Neural progenitor cell (in vitro differentiated cells): Measurements from ENCODE around the gene SEMA6A. TPM values are rescaled to one million over a fixed set of nuclear protein-coding genes. Genes with fewer than 3 reads are reported as not detected.

Experiments used
- DNase-seq: peaks from one replicate; pipeline ENCODE4 v3.0.0-alpha.2; 2016; ENCODE audit warnings: low spot score
- H2AFZ ChIP-seq: fragments of 200-600 bp; sonication (generic); replicated peaks from 2 replicates; pipeline ENCODE4 v1.6.1; 2016; ENCODE audit warnings: antibody characterized with exemption
- H3F3A ChIP-seq: fragments of 200-600 bp; sonication (generic); 2 replicates; pipeline ENCODE4 v1.6.1; 2016; ENCODE audit warnings: antibody characterized with exemption, low read depth
- H3K27ac ChIP-seq: fragments of 200-600 bp; sonication (generic); 2 replicates; pipeline ENCODE4 v1.5.1; 2016; ENCODE audit warnings: mild to moderate bottlenecking
- H3K27me3 ChIP-seq: fragments of 200-600 bp; sonication (generic); 2 replicates; pipeline ENCODE4 v1.6.1; 2016; ENCODE audit warnings: mild to moderate bottlenecking, moderate library complexity
- H3K36me3 ChIP-seq: fragments of 200-600 bp; sonication (generic); 2 replicates; pipeline ENCODE4 v1.5.1; 2016
- H3K4me1 ChIP-seq: fragments of 200-600 bp; sonication (generic); 2 replicates; pipeline ENCODE4 v1.6.1; 2016; ENCODE audit warnings: mixed run types
- H3K4me2 ChIP-seq: fragments of 200-600 bp; sonication (generic); 2 replicates; pipeline ENCODE4 v1.6.1; 2016
- H3K4me3 ChIP-seq: fragments of 200-600 bp; sonication (generic); 2 replicates; pipeline ENCODE4 v1.5.1; 2016
- H3K79me2 ChIP-seq: fragments of 200-600 bp; sonication (generic); 2 replicates; pipeline ENCODE4 v1.6.1; 2016; ENCODE audit warnings: low read depth
- H3K9ac ChIP-seq: fragments of 200-600 bp; sonication (generic); 2 replicates; pipeline ENCODE4 v1.6.1; 2016
- H3K9me3 ChIP-seq: fragments of 200-600 bp; sonication (generic); 2 replicates; pipeline ENCODE4 v1.5.1; 2016; ENCODE audit warnings: low read depth
- H4K20me1 ChIP-seq: fragments of 200-600 bp; sonication (generic); 2 replicates; pipeline ENCODE4 v1.6.1; 2016; ENCODE audit warnings: low read depth
- H3K27ac Mint-ChIP-seq: 3 replicates; pipeline ENCODE4 v1.8.0; 2021; ENCODE audit warnings: mixed read lengths
- H3K27me3 Mint-ChIP-seq: 2 replicates; pipeline ENCODE4 v1.8.0; 2022; ENCODE audit warnings: low read depth, mild to moderate bottlenecking, inconsistent platforms, moderate library complexity, mixed read lengths; ENCODE audit not compliant: insufficient read depth
- H3K36me3 Mint-ChIP-seq: 3 replicates; pipeline ENCODE4 v1.8.0; 2021; ENCODE audit warnings: mixed read lengths
- H3K4me1 Mint-ChIP-seq: 3 replicates; pipeline ENCODE4 v1.8.0; 2021; ENCODE audit warnings: mixed read lengths
- H3K4me3 Mint-ChIP-seq: 3 replicates; pipeline ENCODE4 v1.8.0; 2021; ENCODE audit warnings: mild to moderate bottlenecking, moderate library complexity, mixed read lengths
- H3K9me3 Mint-ChIP-seq: 3 replicates; pipeline ENCODE4 v1.8.0; 2020; ENCODE audit warnings: mixed read lengths
- EZH2 ChIP-seq: fragments of 200-600 bp; sonication (generic); IDR thresholded peaks from 2 replicates; pipeline ENCODE4 v1.6.1; 2017; ENCODE audit warnings: antibody characterized with exemption, mild to moderate bottlenecking, moderate library complexity
- EZH2phosphoT487 ChIP-seq: fragments of 200-600 bp; sonication (generic); IDR thresholded peaks from 2 replicates; pipeline ENCODE4 v1.6.1; 2017; ENCODE audit warnings: antibody characterized with exemption
- total RNA-seq: library from RNA; depleted of rRNA; stranded (reverse); fragments of >200 nt; gene quantifications from 2 replicates; pipeline ENCODE4 v1.2.3, GENCODE V29; 2015; ENCODE audit warnings: low replicate concordance
- TF ChIP-seq, protein P1 (sequence below): fragments of 200-600 bp; sonication (generic); IDR thresholded peaks from 2 replicates; pipeline ENCODE4 v1.5.1; 2017; ENCODE audit warnings: antibody characterized with exemption, mild to moderate bottlenecking

SEMA6A gene
- total RNA-seq, 1 donor from 2014 or later, result 86.4 TPM

DNA sequence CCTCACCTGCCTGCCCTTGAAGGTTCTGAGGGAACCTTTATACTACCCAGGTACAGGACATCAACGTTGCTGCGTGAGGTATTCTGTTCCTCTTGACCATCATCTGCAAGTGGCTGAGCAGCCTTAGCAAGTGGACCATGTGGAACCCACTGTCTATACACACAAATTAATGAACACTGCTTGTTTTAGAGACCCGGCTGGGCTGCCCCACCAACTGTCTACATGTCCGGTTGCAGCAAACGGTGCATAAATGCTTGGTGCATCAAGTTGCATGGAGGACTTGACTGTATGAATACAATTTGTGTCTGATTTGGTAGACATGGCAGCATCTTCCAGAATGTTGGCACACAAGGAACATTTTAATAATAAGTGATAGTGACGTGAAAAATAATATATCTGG, 65.8 kb downstream of the SEMA6A start:
- peaks cover 18% of the 10 kb centered on the region for H3K36me3 Mint-ChIP-seq
- Histone ChIP-seq H3K4me2 (no peak overlapping the region), H3K27me3 (no peaks in the 10 kb centered on the region), H3K36me3 (no peaks in the 10 kb centered on the region), H4K20me1 (peaks cover 97% of the 10 kb centered on the region), H3K9me3 (no peaks in the 10 kb centered on the region), H3K79me2 (peaks cover 100% of the 10 kb centered on the region), H3K27ac (peak overlapping the region; percentile 34), H3F3A (peaks cover 5% of the 10 kb centered on the region), H2AFZ (no peak overlapping the region), H3K4me3 (no peak overlapping the region), H3K9ac (no peak overlapping the region), H3K4me1 (peaks cover 59% of the 10 kb centered on the region)
- no peak overlapping the region for H3K4me3 Mint-ChIP-seq
- H3K9me3 Mint-ChIP-seq, result no peaks in the 10 kb centered on the region
- H3K27me3 Mint-ChIP-seq, result no peaks in the 10 kb centered on the region
- no peak overlapping the region for H3K27ac Mint-ChIP-seq
- no peak for DNase-seq
- H3K4me1 Mint-ChIP-seq, result peaks cover 37% of the 10 kb centered on the region
- TF ChIP-seq, protein P1, sequence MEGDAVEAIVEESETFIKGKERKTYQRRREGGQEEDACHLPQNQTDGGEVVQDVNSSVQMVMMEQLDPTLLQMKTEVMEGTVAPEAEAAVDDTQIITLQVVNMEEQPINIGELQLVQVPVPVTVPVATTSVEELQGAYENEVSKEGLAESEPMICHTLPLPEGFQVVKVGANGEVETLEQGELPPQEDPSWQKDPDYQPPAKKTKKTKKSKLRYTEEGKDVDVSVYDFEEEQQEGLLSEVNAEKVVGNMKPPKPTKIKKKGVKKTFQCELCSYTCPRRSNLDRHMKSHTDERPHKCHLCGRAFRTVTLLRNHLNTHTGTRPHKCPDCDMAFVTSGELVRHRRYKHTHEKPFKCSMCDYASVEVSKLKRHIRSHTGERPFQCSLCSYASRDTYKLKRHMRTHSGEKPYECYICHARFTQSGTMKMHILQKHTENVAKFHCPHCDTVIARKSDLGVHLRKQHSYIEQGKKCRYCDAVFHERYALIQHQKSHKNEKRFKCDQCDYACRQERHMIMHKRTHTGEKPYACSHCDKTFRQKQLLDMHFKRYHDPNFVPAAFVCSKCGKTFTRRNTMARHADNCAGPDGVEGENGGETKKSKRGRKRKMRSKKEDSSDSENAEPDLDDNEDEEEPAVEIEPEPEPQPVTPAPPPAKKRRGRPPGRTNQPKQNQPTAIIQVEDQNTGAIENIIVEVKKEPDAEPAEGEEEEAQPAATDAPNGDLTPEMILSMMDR, result no peak
- no peak for TF ChIP-seq EZH2
- TF ChIP-seq EZH2phosphoT487, result no peak

DNA sequence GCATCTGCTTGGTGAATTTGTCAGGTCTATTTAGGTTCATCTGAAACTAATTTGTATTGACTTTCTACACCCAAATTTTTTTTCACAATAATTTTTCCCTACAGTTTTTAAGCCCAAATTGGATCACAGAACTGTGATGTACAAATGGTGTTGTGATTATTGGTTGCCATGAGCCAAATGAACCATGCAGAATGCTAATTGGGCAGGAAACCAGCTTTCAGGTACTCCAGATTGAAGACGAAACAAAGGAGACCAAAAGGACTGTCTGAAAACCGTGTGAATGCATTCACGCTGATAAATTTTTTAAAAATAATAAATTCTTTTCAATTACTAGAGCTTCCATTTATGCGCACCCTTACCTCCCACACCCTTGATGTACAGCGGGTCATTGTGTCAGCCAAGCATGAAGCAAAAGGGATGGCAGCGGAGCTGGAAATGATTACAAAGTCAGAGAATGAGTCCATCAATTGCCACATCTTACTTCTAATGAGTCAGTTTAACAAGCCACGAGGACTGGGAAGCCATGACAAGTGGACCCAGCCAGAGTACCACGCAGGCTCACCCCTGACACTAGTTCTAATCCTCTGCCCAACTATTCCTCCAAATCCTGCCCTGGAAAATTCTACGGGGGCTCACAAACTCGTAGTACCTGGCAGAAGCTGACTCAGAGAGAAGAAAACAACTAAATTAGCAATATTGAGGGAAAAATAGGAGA, 66.5 kb downstream of the SEMA6A start:
- TF ChIP-seq, protein P1, result no peak
- TF ChIP-seq EZH2, result no peak
- no peak for TF ChIP-seq EZH2phosphoT487
- no peak for DNase-seq
- Histone ChIP-seq H3K27me3 (no peaks in the 10 kb centered on the region), H3F3A (peaks cover 5% of the 10 kb centered on the region), H3K9ac (no peak overlapping the region), H3K4me2 (no peak overlapping the region), H3K4me1 (peaks cover 61% of the 10 kb centered on the region), H3K4me3 (no peak overlapping the region), H3K9me3 (no peaks in the 10 kb centered on the region), H3K27ac (peak overlapping the region; percentile 34), H4K20me1 (peaks cover 99% of the 10 kb centered on the region), H3K79me2 (peaks cover 100% of the 10 kb centered on the region), H3K36me3 (no peaks in the 10 kb centered on the region), H2AFZ (no peak overlapping the region)
- no peaks in the 10 kb centered on the region for H3K27me3 Mint-ChIP-seq
- H3K9me3 Mint-ChIP-seq, result no peaks in the 10 kb centered on the region
- H3K4me3 Mint-ChIP-seq, result no peak overlapping the region
- H3K27ac Mint-ChIP-seq, result no peak overlapping the region
- H3K4me1 Mint-ChIP-seq, result peaks cover 42% of the 10 kb centered on the region
- H3K36me3 Mint-ChIP-seq, result peaks cover 19% of the 10 kb centered on the region

DNA sequence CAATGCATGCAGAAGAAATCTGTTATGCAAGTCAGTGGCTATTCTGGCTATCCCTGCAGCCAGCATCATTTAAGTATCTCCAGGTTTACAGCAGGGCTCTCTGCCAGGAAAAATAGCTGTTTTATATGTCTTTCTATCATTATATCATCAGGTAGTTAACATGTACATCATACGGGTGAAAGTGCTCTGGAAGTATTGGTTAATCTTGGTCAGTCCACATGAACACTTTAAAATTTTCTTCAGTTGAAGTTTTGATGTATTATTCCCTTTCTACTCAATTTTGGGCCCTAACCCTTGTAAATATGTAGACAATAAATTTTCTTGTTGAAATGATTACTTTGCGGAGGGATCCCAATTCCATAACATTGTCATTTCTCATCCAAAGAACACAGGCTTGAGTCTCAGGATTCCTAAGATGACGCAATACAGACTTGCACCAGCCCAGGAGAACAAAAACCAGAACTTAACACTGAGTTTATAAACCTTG, 67.5 kb downstream of the SEMA6A start:
- Histone ChIP-seq H3K36me3 (peaks cover 5% of the 10 kb centered on the region), H3K4me3 (no peak overlapping the region), H4K20me1 (peaks cover 99% of the 10 kb centered on the region), H3K9ac (no peak overlapping the region), H3K9me3 (no peaks in the 10 kb centered on the region), H3K4me2 (peak overlapping the region; percentile 21), H3K4me1 (peaks cover 66% of the 10 kb centered on the region), H3K27ac (peak overlapping the region; percentile 25), H3K79me2 (peaks cover 100% of the 10 kb centered on the region), H3F3A (peaks cover 5% of the 10 kb centered on the region), H3K27me3 (no peaks in the 10 kb centered on the region), H2AFZ (no peak overlapping the region)
- H3K36me3 Mint-ChIP-seq, result peaks cover 26% of the 10 kb centered on the region
- no peak for DNase-seq
- no peak overlapping the region for H3K27ac Mint-ChIP-seq
- H3K27me3 Mint-ChIP-seq, result no peaks in the 10 kb centered on the region
- peaks cover 50% of the 10 kb centered on the region for H3K4me1 Mint-ChIP-seq
- TF ChIP-seq, protein P1, result no peak
- TF ChIP-seq EZH2 (no peak), EZH2phosphoT487 (no peak)
- no peaks in the 10 kb centered on the region for H3K9me3 Mint-ChIP-seq
- no peak overlapping the region for H3K4me3 Mint-ChIP-seq
